NCI-H82 treated with DMSO at 0.1 percent for 48 hours (cell line): ENCODE data around the gene SLC35E2B.
"Not testable (repeated sequence)": the region's sequence is repeated elsewhere in the genome, so short reads cannot be mapped to it uniquely, and the experiment has no call there.

ENCODE experiments used
- DNase-seq: peaks from one replicate; lab custom pipeline; 2025; ENCODE audit not compliant: unreplicated experiment; lab: John Stamatoyannopoulos, UW

The SLC35E2B gene

DNA sequence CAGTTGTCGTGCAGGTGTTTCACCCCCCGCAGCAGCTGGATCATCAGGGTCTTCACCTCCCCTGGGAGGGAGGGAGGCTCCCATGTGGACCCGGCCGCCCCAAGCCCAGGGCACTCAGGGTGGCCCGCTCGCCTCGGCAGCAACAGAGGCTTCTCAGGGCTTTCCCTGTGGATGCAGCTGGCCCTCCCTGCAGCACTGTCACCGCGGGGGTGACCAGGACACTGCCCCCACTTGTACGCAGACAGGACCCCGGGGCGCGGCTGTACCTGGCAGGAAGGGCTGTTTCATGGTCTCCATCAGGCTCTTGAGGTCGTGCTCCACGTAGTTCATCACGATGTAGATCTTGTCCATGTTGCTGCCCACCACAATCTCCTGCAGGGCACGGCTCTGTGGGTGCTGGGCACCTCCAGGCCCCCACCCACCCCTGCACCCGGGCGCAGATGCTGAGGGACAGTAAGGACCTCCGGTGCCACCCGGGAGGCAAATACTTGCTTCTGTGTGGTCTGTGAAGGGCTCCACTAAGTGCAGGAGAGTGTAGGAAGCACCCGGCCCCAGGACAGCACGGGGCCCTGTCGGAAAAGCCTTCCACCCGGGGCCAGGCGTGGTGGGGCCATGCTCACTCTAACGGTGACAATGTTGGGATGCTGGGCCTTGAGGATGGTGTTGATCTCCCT, 11.8 kb upstream of the SLC35E2B start:
- not testable (repeated sequence) for DNase-seq

GRCh38 chr1:1703796-1704195, 11.2 kb upstream of the SLC35E2B start:
- no peak for DNase-seq

DNA sequence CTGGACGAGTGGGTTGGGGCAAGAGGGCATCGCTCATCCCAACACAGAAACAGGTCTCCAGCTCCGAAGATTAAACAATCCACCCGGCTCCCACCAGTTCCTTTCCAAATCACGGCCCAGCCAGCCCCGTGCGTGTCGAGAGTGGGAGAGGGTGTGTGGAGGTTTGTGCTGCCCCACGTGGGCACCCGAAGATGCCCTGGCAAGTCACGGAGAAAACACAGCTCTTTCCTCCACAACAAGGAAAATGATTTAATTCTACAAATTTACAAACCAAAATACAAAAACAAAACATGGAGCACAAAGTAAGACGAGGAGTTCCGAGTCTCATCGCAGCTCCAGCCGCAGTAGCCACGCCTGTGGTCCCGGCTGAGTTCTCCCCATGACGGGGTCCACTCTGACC, 9.9 kb upstream of the SLC35E2B start:
- not testable (repeated sequence) for DNase-seq

DNA sequence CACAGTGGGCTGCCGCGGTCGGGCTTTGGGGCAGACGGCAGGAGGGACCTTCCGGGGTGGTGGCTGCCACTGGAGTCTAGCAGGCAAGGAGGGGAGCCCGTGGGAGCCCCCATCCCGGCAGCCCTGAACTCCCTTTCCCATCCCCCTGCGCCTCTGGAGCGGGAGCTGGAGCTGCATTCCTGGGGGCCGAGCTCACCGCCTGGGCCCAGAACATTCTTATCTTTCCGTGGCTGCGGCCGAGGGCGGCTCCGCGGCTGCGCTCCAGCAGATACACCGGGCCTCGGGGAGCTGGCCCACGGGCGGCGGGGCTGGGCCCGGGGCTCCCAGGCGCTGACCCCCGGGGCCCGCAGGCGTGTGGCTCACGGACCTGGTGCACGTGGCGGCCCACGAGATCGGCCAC, 8.0 kb upstream of the SLC35E2B start:
- DNase-seq: not testable (repeated sequence)

DNA sequence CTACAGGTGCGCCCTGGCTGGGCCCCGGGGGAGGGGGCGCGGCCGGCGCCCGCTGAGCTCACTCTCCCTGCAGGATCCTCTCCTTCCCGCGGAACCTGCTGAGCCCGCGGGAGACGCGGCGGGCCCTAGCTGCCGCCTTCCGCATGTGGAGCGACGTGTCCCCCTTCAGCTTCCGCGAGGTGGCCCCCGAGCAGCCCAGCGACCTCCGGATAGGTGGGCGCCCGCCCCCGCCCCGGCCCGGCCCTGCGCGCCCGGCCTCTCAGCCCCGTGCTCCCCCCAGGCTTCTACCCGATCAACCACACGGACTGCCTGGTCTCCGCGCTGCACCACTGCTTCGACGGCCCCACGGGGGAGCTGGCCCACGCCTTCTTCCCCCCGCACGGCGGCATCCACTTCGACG, 7.5 kb upstream of the SLC35E2B start:
- DNase-seq: not testable (repeated sequence)

- not testable (repeated sequence) for DNase-seq
Observed at GRCh38 chr1:1699061-1699460, 6.5 kb upstream of the SLC35E2B start.

GRCh38 chr1:1697358-1698183, 5.0 kb upstream of the SLC35E2B start:
- DNase-seq: not testable (repeated sequence)

- DNase-seq: not testable (repeated sequence)
Observed at GRCh38 chr1:1696431-1697357, 4.1 kb upstream of the SLC35E2B start.

- not testable (repeated sequence) for DNase-seq
Observed at GRCh38 chr1:1692324-1692713, 276 bp downstream of the SLC35E2B start.

DNA sequence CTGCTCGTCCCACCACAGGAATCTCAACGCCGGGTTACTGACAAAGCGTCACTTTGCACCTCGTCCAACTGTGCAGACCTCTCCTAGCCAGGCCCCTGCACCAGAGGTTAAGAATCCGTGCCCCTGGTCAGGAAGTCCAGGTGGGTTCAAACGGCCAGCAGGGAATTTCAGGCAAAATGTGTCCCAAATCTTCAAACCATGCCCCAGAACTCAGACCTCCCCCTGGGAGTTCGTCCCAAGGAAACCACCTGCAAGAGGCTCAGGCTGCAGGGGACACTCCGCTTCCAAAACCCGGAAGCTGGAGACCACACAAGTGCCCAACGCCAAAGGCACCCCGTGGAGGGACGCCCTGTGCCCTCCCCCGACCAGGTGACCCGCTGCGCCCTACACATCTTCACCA, 1.2 kb downstream of the SLC35E2B start:
- DNase-seq: not testable (repeated sequence)

- not testable (repeated sequence) for DNase-seq
Observed at GRCh38 chr1:1689526-1689925, 3.1 kb downstream of the SLC35E2B start.

DNA sequence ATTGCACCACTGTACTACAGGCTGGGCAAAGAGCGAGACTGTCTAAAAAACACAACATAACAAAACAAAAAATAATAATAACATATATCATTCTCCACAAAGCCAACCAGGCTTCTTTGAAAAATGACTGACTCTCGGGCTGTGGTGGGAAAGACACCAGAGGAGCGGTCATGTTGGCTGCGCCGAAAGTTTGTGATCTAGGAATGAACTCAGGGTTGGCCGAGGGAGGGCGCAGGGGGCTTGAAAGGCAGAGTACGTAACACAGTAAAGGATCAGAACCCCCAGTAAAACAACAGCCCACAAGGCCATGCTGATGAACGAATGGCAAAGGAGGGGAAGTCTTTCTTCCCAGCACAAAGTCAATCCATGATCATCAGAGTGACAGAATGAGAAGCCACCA, 4.7 kb downstream of the SLC35E2B start:
- no peak for DNase-seq

DNA sequence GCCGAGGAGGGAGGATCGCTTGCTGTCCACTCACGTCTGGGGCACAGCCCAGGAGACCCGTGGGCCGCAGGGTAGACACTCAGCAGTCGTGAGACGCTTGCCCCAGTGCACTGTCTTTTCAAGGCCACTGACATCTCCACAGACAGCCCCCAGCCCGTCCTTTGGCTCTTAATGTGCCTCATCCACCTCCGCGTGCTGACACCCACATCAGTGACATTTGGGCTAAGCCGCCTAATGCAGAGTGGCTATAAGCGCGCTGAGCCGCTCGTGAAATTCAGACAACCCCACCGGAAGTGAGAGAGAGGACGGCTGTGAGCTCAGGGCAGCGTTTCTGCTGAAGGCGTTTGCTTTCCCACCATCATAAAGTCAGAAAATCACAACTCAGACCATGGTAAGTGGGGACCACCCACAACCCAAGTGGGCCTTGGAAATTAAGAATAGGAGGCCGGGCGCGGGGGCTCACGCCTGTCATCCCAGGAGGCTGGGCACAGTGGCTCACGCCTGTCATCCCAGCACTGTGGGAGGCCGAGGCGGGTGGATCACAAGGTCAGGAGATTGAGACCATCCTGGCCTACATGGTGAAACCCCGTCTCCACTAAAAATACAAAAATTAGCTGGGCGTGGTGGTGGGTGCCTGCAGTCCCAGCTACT, 8.4 kb downstream of the SLC35E2B start:
- no peak for DNase-seq

DNA sequence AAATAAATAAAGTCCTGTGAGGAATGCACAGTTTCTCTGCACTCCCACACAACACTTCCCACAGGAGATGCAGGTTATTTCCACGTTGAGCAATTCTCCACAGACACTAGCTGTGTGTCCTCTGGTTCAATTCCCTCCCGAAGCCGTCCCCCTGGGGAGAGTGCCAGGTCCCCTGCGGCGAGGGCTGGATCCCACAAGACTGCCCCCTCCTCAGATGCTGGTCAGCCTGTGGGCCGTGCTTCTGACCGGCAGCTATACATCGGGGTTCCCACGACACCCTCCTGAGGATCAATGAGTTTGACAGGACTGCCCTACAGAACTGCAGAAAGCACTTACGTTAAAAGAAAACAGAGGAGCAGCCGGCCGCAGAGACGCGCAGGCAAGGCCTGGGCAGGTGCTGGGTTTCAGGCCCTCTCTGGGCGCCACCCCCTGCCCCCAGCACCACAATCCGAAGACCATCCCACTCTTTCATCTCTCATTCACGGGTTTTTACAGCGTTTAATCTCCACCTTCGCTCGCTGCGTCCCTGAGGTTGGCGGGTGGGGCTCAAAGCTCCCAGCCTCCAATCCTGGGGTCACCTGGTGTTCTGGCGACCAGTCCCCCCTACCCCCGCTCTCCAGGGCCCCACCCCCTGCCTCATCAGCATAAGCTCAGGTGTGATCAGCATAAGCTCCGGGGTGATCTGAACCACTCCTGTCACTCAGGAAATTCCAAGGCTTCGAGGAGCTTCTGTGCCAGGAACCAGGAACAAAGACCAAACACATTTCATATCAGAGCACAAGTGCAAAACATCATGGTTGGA, 9.3 kb downstream of the SLC35E2B start:
- DNase-seq: no peak

GRCh38 chr1:1680912-1681273, 11.7 kb downstream of the SLC35E2B start:
- no peak for DNase-seq

GRCh38 chr1:1680031-1680911, 12.3 kb downstream of the SLC35E2B start:
- no peak for DNase-seq

- no peak for DNase-seq
Observed at GRCh38 chr1:1678581-1679380, 13.8 kb downstream of the SLC35E2B start.
